Omental fat pad (tissue), 4 donors: ENCODE measurements around the gene FAM171A1. TPM values are rescaled to one million over a fixed set of nuclear protein-coding genes. Genes with fewer than 3 reads are reported as not detected.

Experiments used
- ATAC-seq: fragments of 150-250 bp; one replicate; pipeline ENCODE4 v1.9.1; 2016; ENCODE audit warnings: mild to moderate bottlenecking, moderate library complexity; ENCODE audit not compliant: low FRiP score
- DNase-seq: peaks from one replicate; pipeline ENCODE4 v3.0.0-alpha.2; 2019; ENCODE audit warnings: low spot score
- CTCF ChIP-seq, 3 donors: fragments of 450-650 bp; IDR thresholded peaks; one replicate each; pipeline ENCODE4 v1.5.1; 2016 to 2017; ENCODE audit warnings: antibody characterized with exemption in 3 of 3, mild to moderate bottlenecking in 3 of 3, moderate library complexity in 2 of 3
- small RNA-seq: library from RNA; depleted of rRNA; stranded (forward); fragments of <200 nt; gene quantifications from one replicate; pipeline ENCODE3, GENCODE V24; 2016
- total RNA-seq, 4 donors: library from RNA; depleted of rRNA; stranded (reverse); fragments of >200 nt; gene quantifications; one replicate each; pipeline ENCODE4 v1.1.0, GENCODE V29; 2016

FAM171A1 gene
- total RNA-seq, 4 donors from 2014 or later: 7.0 to 17.4 (median 15.2) TPM

- ATAC-seq (peak; percentile 92), DNase-seq (peak; percentile 81)
- TF ChIP-seq CTCF (IDR thresholded peaks at IDR 0.05): no peak
These were observed 202.1 kb downstream of the FAM171A1 start for GRCh38 chr10:15168786-15169554.

- DNase-seq: peak; percentile 37
- peak; percentile 83 for ATAC-seq
- no peak for TF ChIP-seq CTCF (IDR thresholded peaks at IDR 0.05)
These were observed 202.8 kb downstream of the FAM171A1 start, which contains the start of gene NMT2 for GRCh38 chr10:15168291-15168785. NMT2 (minus strand) TSS chr10:15168693; CDS start chr10:15168612, 81 bp downstream.

- DNase-seq (no peak), ATAC-seq (peak; percentile 60)
- peak in 1 of 3 donors; percentile 13 for TF ChIP-seq CTCF (IDR thresholded peaks at IDR 0.05)
These were observed 203.4 kb downstream of the FAM171A1 start for GRCh38 chr10:15167411-15168290.

GRCh38 chr10:15166325-15166724 lies 204.8 kb downstream of the FAM171A1 start:
- ATAC-seq (no peak), DNase-seq (no peak)
- no peak for TF ChIP-seq CTCF (IDR thresholded peaks at IDR 0.05)

- ATAC-seq (no peak), DNase-seq (no peak)
- no peak for TF ChIP-seq CTCF (IDR thresholded peaks at IDR 0.05)
These were observed 207.7 kb downstream of the FAM171A1 start for GRCh38 chr10:15163253-15163828.

Small RNA genes within 50 kb of the gene (small RNA-seq; reads per million reads assigned to genes)
- gene AL590365.1: not detected

Other genes starting within 250 kb of the FAM171A1 start
- 10 to 100 TPM; 25.1 to 96.4 (median 72.8) TPM for gene NMT2, start 202.6 kb downstream of the FAM171A1 start, total RNA-seq